DMS 273 treated with DMSO at 0.1 percent for 48 hours (cell line): ENCODE measurements around the gene TRIM46.
A peak's percentile ranks its signal among the peaks of the same experiment; 100 is the strongest.

Source experiments
- DNase-seq: peaks from one replicate; lab custom pipeline; 2025; lab: John Stamatoyannopoulos, UW

The TRIM46 gene, protein sequence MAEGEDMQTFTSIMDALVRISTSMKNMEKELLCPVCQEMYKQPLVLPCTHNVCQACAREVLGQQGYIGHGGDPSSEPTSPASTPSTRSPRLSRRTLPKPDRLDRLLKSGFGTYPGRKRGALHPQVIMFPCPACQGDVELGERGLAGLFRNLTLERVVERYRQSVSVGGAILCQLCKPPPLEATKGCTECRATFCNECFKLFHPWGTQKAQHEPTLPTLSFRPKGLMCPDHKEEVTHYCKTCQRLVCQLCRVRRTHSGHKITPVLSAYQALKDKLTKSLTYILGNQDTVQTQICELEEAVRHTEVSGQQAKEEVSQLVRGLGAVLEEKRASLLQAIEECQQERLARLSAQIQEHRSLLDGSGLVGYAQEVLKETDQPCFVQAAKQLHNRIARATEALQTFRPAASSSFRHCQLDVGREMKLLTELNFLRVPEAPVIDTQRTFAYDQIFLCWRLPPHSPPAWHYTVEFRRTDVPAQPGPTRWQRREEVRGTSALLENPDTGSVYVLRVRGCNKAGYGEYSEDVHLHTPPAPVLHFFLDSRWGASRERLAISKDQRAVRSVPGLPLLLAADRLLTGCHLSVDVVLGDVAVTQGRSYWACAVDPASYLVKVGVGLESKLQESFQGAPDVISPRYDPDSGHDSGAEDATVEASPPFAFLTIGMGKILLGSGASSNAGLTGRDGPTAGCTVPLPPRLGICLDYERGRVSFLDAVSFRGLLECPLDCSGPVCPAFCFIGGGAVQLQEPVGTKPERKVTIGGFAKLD

DNA sequence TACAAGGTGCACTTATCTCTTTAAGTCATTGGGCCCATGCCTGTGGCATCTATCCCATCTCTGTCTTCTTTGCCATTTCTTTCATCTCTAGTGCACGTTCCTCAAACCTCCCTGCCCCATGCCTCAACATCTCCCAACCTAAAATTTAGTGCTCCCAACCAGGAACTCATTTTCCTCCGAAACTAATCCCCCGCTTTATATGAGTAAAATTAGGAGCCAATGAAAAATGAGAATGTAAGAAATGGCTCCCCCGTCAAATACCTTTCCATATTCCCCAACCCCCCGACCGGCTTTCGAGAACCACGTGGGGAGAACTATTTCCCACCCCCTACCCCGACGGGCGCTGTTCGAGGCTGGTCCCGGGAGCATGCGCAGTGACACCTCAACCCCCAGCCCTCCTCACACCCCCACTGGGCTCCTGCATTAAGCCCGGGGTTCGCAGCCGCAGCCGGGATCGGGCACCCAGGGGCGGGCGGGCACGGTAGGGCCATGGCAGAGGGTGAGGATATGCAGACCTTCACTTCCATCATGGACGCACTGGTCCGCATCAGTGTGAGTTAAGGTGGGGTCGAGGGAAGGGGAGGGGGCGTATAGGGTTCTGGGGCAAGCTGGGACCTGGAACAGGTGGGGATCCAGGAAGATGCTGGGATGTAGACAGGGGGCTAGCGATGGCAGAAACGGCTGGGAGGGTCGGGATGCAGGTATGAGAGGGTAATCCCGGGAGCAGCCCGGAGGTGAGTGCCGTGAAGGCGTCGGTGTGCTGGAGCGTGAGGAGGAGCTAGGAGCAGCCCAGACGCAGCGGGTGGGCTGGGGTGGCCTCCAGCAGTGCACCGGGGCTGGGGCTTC lies at the start of gene TRIM46:
Gene TRIM46, plus strand, starts transcription at position 372 of the 846 bp plus-strand sequence. Its CDS starts 118 bp downstream, at position 490.
- no peak for DNase-seq

DNA sequence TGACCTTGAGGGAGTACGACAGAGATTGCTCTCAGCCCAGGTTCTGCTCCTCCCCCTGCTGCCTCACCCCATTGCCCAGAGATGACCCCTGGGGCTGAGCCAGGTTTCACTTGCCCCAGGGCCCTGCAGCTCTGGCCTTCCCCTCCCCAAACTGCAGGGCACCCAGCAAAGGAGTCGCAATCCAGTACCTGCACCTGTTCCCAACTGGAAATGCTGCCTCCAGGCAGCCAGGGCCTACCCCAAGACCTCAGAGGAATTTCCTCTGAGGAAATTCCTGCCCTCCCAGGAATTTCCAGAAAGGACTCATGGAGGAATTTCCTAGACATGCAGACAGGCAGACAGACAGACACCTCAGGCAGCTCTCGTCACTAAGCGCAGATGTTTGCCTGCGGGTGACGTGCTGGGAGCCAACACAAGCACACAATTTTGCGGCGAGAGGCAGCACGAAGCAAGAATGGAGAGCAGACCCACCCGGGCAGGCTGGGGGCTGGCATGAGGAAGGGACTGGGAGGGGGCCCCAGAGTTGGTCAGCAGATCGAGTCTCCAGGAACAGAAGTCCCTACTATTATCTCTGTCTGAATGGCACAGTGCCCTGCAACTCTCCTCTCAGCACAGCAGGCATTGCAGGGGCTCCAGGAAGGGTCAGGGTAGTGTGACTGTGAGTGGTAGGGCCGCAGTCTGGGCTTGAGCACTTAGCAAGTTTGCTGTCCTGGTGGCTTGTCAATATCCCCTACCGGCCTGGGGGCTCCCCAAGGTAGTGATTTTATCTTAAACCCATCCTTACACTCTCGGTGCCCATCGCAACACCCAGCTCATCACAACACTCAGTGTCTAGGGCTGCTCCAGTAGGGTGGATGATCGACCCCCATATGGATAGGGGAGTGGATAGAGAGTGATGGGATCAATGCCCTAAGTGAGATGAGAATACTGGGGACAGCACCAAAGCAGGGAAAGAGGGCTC lies 48.9 kb upstream of the TRIM46 start:
- no peak for DNase-seq

DNA sequence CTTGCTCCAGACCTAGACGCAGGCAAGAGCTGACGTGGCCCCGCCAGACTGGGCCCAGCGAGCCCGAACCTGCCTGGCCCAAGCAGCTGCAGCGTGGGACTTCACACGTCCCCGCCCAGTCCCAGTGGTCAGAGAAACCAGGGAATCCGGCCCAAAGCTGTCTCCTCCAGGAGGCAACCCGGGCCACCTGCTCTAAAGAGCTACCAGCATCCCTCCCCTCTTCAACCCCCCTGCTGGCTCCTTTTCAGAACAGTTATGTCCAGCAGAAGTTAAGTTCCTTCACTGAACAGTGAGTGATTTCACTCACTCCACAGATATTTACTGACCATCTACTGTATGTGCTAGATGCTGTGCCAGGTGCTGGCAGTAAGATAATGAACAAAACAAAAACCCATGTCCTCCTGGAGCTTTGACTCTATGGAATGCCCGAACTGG lies 48.1 kb upstream of the TRIM46 start:
- DNase-seq, result no peak

DNA sequence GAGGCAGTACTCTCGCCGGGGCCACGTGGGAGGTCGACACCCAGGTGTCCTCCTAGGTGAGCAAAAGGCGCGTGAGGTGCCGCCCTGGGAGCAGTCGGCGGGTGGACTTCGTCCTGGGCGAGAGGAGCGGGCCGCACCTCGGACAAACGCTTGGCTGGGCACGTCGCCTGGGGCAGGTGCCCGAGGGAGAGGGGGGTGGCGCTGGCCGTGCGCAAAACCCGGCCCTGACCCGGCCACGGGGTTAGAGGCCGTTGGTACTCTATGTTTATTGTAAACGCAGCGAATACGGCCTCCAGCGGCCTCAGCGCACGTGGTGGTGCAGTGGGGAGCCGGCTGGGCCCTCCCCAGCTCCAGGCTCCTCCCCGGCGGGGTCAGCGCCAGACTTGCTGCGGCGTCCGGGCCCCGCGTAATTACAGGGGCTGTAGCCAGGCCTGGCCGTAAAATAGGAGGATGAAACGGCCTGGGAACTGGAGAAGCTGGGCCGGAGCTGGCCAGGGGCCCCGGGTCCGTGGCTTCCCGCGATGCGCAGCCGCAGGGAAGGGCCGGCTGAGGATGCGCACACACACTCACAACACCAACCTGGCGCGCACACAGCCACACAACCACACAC lies 47.6 kb upstream of the TRIM46 start:
- no peak for DNase-seq

DNA sequence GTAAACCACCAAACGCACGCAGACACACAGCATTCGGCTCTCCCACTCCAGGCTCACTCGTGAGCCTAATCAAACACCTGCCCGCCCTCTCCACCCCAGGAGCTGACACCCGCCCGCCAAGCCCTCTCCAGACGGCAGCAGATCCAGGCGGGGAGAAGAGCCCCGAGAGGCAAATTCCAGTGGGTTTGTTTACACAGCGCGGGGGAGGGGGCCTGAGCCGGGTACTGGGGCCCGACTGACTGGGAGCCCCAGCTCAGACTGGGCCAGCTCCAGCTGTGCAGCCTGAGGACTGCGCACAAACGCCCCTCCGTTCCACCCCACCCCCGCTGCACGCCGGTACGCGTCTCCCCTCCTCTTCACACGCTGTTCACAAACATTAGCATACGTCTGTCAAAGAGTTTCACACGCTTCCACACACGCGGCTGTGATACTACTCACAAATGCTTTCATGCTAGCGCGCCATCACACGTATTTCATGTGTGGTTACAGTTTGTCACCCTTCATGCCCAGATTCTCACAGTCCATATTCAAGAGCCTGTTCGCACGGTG lies 47.0 kb upstream of the TRIM46 start:
- DNase-seq, result peak; percentile 46

DNA sequence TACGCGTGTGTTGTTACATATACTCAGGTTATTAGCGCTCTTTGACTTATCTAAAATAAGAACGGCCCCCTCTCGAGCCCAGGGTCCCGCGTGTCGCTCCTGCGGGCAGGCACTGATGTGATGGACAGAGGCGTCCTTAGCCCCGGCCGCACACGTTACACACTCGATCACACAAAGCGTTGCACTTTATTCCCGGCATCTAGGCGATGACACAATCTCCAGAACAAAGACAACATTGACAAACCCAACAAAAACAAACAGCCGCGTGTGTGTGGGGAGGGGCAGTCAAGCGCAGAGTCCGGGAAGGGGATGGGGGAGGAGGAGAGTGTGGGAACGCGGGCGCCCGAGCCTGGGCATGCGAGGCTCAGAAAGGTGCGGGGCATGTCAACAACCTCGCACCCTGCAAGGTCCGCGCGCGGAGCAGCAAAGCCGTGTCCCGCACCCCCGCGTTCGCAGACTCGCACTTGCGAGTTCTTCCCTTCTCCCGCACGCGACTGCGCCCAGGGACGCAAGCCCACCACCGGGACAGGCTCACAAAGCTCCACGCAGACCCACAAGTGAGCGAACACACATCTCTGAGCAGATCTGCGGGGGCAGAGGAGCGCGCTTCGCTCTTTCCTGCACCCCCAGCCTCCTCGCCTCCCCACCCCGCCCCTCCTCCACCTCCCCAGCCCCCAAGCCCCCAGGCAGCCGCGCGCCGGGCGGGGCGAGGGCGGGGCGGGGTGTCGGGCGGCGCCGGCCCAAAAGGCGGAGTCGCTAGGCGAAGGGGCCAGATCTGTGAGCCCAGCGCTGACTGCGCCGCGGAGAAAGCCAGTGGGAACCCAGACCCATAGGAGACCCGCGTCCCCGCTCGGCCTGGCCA lies 46.3 kb upstream of the TRIM46 start, which contains the start of gene EFNA1:
Gene EFNA1, plus strand, starts transcription at position 772 of the 862 bp plus-strand sequence. CDS start 102 bp downstream, outside the sequence.
- DNase-seq, result peak; percentile 37

DNA sequence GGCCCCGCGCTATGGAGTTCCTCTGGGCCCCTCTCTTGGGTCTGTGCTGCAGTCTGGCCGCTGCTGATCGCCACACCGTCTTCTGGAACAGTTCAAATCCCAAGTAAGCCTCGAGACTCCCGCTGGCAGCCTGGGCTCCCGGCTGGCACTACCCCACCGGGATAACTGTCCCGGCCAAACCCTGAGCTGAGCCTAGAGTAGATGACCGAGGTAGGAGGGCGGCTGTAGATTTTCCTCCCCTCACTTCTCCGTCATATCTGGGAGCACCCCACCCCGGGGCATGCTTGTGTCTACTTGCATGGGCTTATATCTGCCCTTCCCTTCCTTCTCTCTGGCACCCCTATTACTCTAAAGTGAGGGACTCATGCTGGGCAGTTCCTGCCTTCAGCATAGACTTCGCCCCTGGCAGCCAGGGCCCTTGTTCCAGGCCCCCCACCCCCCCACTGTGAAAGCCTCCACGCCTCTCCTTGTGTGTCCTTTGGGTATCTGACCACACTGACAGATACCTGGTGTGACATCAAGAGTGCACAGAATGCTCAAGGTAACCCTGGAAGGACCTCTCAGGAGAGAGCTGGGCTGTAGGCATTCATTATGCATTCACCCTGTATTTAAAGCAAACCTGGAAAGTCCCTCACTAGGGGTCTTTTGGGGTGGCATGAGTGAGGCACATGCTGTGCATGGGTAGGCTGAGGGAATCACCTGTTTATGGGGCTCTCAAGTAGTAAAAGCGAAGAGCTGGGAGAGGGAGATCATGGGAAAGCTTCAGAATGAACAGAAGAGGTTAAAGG lies 45.5 kb upstream of the TRIM46 start:
- no peak for DNase-seq

DNA sequence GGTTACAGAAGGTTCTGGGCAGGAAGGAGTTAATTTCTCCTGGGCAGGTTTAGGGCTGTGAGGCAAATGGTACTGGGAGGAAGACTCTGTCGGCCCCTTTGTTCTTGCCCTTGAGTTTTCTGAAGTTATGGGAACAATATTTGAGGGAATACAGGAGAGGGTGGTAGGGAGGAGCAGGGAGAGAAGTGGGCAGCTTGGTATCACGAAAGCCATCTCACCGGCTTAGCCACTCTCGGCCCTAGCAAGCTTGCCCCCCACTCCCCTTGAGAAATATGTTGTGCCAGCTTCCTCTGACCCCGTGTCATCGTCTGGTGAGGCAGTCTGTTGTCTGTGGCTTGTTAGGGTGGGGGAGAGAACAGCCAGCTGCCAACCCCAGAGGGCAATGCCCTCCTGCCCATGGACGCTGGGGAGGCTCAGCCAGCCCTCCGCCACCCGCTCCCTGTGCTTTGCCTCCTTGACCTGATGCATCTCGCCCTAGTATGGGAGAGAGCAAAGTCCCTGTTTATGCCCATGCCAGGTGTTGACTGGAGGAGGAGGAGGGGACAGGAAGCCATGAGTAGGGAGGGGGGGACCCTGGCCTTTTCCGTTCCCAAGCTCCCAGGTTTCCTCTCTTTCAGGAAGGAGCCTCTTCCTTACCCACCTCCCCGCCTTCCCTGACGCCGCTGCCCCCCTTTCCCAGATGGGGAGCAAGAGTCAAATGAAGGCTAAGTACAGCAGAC lies 44.7 kb upstream of the TRIM46 start:
- peak; percentile 26 for DNase-seq

DNA sequence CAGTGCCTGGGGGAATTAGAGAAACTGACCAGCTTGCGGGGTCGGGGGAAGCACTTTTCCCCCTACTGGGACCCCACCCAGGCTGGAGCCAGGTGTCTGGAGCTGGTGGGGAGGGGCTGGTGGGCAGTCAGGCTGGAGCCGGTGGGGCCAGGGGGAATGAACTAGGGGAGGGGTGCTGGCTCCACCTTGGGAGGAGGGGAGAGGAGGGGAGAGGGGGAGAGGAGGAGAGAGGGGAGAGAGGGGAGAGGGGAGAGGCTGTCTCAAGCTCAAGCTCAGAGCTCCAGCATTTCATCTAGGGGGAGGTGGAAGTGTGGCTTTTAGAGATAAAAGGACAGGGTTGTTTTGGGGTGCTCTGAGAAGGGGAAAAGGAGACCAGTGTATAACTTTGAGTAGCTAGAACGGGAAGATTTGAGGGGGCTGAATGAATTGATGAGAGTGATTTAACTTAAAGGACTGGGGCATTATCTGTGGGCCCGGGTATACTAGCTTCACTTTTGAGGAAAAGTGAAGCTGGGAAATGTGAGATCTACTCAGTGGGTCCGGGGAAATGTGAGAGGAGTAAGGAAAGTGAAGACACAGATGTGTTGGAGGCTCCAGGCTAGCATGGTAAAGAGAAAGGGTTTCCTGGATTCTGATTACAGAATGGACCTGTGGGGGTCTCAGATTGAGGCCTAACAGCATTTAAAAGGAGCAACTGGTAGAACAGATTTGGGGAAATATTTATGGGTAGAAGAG lies 43.2 kb upstream of the TRIM46 start:
- no peak for DNase-seq

DNA sequence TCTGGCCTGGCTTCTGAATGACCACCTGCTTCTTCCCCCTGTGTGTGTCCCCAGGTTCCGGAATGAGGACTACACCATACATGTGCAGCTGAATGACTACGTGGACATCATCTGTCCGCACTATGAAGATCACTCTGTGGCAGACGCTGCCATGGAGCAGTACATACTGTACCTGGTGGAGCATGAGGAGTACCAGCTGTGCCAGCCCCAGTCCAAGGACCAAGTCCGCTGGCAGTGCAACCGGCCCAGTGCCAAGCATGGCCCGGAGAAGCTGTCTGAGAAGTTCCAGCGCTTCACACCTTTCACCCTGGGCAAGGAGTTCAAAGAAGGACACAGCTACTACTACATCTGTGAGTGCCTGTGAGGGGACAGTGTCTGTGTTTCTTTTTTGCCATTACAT lies 42.4 kb upstream of the TRIM46 start:
- no peak for DNase-seq

DNA sequence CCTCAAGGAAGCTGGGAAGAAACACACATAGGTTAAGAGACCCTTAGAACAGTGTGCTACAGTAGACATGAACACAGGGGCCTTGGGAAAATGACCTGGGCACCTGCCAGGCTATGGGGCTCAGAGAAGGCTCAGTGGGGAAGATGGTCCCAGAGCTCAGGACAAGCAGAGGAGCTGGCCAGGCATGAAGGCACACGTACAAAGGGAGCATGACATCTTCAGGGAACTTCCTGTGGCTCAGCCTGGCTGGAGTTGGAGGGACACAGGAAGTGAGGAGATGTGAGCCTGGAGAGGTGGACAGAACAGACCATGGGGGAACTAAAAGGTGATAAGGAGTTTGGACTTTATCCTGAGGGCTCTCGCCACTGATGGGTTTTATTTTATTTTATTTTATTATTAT lies 41.8 kb upstream of the TRIM46 start:
- no peak for DNase-seq

DNA sequence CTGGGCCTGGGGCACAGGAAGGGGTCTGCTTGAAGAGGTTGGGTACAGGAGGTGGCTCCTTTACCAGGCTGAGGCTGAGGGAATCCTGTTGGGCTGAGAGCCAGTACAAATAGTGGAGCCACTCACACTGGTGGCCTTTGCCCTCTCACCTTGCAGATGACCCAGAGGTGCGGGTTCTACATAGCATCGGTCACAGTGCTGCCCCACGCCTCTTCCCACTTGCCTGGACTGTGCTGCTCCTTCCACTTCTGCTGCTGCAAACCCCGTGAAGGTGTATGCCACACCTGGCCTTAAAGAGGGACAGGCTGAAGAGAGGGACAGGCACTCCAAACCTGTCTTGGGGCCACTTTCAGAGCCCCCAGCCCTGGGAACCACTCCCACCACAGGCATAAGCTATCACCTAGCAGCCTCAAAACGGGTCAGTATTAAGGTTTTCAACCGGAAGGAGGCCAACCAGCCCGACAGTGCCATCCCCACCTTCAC lies 39.8 kb upstream of the TRIM46 start:
- DNase-seq, result no peak

DNA sequence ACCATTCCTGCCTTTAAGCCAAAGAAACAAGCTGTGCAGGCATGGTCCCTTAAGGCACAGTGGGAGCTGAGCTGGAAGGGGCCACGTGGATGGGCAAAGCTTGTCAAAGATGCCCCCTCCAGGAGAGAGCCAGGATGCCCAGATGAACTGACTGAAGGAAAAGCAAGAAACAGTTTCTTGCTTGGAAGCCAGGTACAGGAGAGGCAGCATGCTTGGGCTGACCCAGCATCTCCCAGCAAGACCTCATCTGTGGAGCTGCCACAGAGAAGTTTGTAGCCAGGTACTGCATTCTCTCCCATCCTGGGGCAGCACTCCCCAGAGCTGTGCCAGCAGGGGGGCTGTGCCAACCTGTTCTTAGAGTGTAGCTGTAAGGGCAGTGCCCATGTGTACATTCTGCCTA lies 39.3 kb upstream of the TRIM46 start:
- no peak for DNase-seq

DNA sequence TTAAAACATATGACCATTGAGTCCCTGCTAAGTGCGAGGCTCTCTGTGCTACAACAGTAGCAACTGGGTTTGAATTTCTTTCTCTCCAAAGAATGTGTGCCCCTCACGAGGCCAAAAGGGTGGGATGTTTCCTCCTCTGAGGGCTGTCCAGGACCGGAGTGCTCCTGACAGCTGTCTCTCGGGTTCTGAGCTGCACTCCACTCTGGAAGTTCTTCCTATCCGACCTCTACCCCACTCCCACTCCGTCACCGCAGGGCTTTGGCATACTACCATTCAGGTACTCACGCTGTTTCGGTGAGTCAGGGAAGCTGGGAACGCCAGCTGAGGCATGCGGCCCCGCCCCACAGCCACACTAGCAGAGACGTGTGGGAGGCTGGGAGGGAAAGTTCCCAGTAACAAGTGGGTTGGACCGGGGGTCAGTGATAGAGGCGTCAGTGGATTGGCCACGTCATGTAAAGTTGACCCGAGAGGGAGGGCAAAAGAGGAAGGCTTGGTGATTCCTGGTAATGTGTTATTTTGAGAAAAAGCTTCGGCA lies 38.7 kb upstream of the TRIM46 start:
- DNase-seq, result peak; percentile 51

DNA sequence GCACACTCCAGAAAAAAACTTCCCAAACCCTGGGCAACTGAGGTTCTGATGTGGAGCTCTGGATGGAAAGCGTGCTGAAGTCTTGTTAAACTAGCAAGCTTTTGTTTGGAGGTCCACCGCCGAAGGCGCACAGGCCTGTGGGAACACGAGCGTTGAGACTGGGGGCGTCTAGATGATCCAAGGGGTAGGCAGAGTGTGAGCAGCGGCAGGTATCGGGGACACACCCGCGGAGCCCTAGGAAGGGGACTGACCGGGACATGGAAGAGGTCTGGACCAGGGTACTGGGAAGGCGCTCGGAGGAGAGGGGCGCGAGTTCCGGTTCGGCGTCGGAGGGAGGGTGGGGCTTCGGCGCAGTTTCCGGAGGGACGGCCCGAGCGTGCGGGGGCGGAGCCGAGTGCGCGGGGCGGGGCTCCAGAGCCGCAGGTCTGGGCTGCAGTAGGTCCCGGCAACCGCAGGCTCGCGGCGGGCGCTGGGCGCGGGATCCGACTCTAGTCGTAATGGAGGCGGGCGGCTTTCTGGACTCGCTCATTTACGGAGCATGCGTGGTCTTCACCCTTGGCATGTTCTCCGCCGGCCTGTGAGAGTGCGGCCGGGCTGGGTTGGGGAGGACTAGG lies 38.1 kb upstream of the TRIM46 start, which contains the start of gene SLC50A1:
Gene SLC50A1, plus strand, starts transcription at position 438 of the 614 bp plus-strand sequence. Its CDS starts 60 bp downstream, at position 498.
- DNase-seq, result peak; percentile 80

DNA sequence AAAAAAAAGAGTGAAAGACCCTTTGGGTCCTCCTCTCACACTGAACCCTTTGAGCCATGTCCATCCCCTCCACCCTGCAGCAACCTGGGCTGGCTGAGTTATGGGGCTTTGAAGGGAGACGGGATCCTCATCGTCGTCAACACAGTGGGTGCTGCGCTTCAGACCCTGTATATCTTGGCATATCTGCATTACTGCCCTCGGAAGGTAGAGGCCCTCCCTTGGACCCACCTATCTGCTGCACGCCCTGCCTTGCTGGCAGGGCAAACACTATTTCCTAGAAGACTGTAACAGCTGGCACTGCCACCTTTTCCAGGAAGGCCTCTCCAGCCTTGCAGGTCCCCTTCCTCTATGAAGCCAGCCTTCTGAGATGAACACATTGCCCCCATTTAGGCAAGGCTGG lies 36.9 kb upstream of the TRIM46 start:
- no peak for DNase-seq
